GM12878 (cell line): ENCODE results near the gene TAAR8. TPM values are rescaled to one million over a fixed set of nuclear protein-coding genes. Genes with fewer than 3 reads are reported as not detected.
"Not testable (repeated sequence)": the region's sequence is repeated elsewhere in the genome, so short reads cannot be mapped to it uniquely, and the experiment has no call there.

ENCODE experiments used
- ATAC-seq: fragments of 200-7000 bp; cut with Tn5 transposase; 3 replicates; pipeline ENCODE4 v1.9.1; 2020; ENCODE audit warnings: mild to moderate bottlenecking, moderate library complexity
- BruUV-seq: library from RNA; stranded (reverse); fragments of 400-500 nt; replicated peaks from 2 replicates; lab custom pipeline; 2021; lab: Mats Ljungman, UMichigan
- CTCF ChIA-PET: fragments of 300-600 bp; sonication (Branson Sonifier 250); formaldehyde crosslinking; extraction: SDS; loops from one replicate; lab custom pipeline; 2021; ENCODE audit warnings: inconsistent platforms; lab: Yijun Ruan, JAX
- POLR2A ChIA-PET: fragments of 350-600 bp; formaldehyde crosslinking; extraction: SDS; loops from one replicate; lab custom pipeline; 2021; ENCODE audit warnings: inconsistent platforms; lab: Charles Lee
- RAD21 ChIA-PET: fragments of 300-600 bp; sonication (Branson Sonifier 250); formaldehyde crosslinking; loops from one replicate; lab custom pipeline; 2023; ENCODE audit warnings: antibody characterized with exemption; ENCODE audit not compliant: unreplicated experiment; lab: Charles Lee
- SMC1A ChIA-PET: fragments of 300-600 bp; sonication (Branson Sonifier 250); formaldehyde crosslinking; loops from one replicate; lab custom pipeline; 2023; ENCODE audit not compliant: unreplicated experiment, uncharacterized antibody; lab: Charles Lee
- DNase-seq: peaks from one replicate; pipeline ENCODE4 v3.0.0-alpha.2; 2011; ENCODE audit warnings: low read depth, low spot score
- FAIRE-seq: peaks from 3 replicates; lab custom pipeline; 2011; peaks lifted over from hg19 to GRCh38; lab: Jason Lieb, UNC
- H2AFZ ChIP-seq: 2 replicates; pipeline ENCODE4 v1.6.0; 2011; ENCODE audit warnings: low read depth, low read length, control low read depth; ENCODE audit not compliant: control insufficient read depth
- H3K27ac ChIP-seq: 2 replicates; pipeline ENCODE4 v1.5.1; 2011; ENCODE audit warnings: control low read depth; ENCODE audit not compliant: control insufficient read depth, insufficient read depth
- H3K27me3 ChIP-seq, 2 experiments: replicated peaks in 1 of 2; 2 replicates each; pipeline versions ENCODE4 v1.6.0 to v1.6.1; 2011; ENCODE audit warnings: low read length in 1 of 2; ENCODE audit not compliant: control insufficient read depth in 2 of 2, insufficient read depth in 2 of 2
- H3K36me3 ChIP-seq, 2 experiments: 2 replicates each; pipeline ENCODE4 v1.5.1; 2011; ENCODE audit warnings: low read length in 1 of 2; ENCODE audit not compliant: control insufficient read depth in 2 of 2, insufficient read depth in 2 of 2
- H3K4me1 ChIP-seq: 2 replicates; pipeline ENCODE4 v1.6.1; 2011; ENCODE audit warnings: mild to moderate bottlenecking, low read length, moderate library complexity, mixed read lengths; ENCODE audit not compliant: control insufficient read depth, insufficient read depth
- H3K4me2 ChIP-seq: 2 replicates; pipeline ENCODE4 v1.6.0; 2011; ENCODE audit warnings: control low read depth; ENCODE audit not compliant: control insufficient read depth, insufficient read depth
- H3K4me3 ChIP-seq: fragments of 200-600 bp; sonication (generic); 2 replicates; pipeline ENCODE4 v1.5.1; 2016
- H3K79me2 ChIP-seq: 2 replicates; pipeline ENCODE4 v1.6.0; 2011; ENCODE audit warnings: low read length; ENCODE audit not compliant: control insufficient read depth, insufficient read depth
- H3K9ac ChIP-seq: 2 replicates; pipeline ENCODE4 v1.8.0; 2011; ENCODE audit warnings: low read length, control low read depth, mixed read lengths; ENCODE audit not compliant: control insufficient read depth, insufficient read depth
- H3K9me3 ChIP-seq: replicated peaks from 3 replicates; pipeline ENCODE4 v1.5.1; 2011; ENCODE audit warnings: mild to moderate bottlenecking, low read length; ENCODE audit not compliant: control insufficient read depth, insufficient read depth
- H4K20me1 ChIP-seq: 2 replicates; pipeline ENCODE4 v1.6.0; 2011; ENCODE audit not compliant: control insufficient read depth, insufficient read depth
- CTCF ChIP-seq, 3 experiments: IDR thresholded peaks in 2 of 3; conservative IDR thresholded peaks in 1 of 3; 2 replicates each; pipeline ENCODE4 v1.5.1; 2011; ENCODE audit warnings: low read depth in 3 of 3, low read length in 3 of 3, mild to moderate bottlenecking in 3 of 3, control low read depth in 2 of 3, moderate library complexity in 2 of 3, inconsistent platforms in 1 of 3, mixed read lengths in 1 of 3; ENCODE audit not compliant: control insufficient read depth in 2 of 3, insufficient read depth in 1 of 3; ENCODE audit errors: extremely low read depth in 1 of 3
- ELK1 ChIP-seq: IDR thresholded peaks from 2 replicates; pipeline ENCODE4 v1.6.1; 2012; ENCODE audit warnings: low read depth, low read length, improper control_type of control experiment
- RUNX3 ChIP-seq: IDR thresholded peaks from 2 replicates; pipeline ENCODE4 v1.6.1; 2012; ENCODE audit warnings: low read length, inconsistent platforms
- SMC3 ChIP-seq: IDR thresholded peaks from 2 replicates; pipeline ENCODE4 v1.6.1; 2011; ENCODE audit warnings: low read length, improper control_type of control experiment, borderline replicate concordance
- WGBS: methylation state at CpG from one replicate; pipeline ENCODE4 v1.1.6; 2016; ENCODE audit warnings: low lambda C conversion rate; ENCODE audit not compliant: insufficient replicate concordance, insufficient coverage; ENCODE audit errors: missing lambda C conversion rate; 5-methylcytosine and 5-hydroxymethylcytosine counted together
- in situ Hi-C: fragments of 300-500 bp; cut with MboI; formaldehyde crosslinking; loops from 9 replicates; pipeline ENCODE4 v1.14.3; 2018; ENCODE audit warnings: mixed read lengths
- intact Hi-C: fragments of 100-400 bp; cut with micrococcal nuclease; formaldehyde crosslinking; loops from one replicate; pipeline ENCODE4 v1.14.2; 2022; ENCODE audit not compliant: unreplicated experiment
- polyA plus RNA-seq, 11 experiments: library from polyadenylated mRNA; depleted of rRNA in 4 of 11; unstranded in 6 of 11; stranded (reverse) in 5 of 11; fragments of >200 nt; fragmentation: Nextera tagmentation in 4 of 11; fragmentation: Illumina TruSeq in 1 of 11; extraction: Ambion mirVana in 4 of 11; extraction: Trizol in 1 of 11; gene quantifications; 1 replicate in 1 of 11; 2 replicates in 10 of 11; pipeline versions ENCODE4 v1.2.1 to v1.2.3, GENCODE V29; 2011 to 2016; ENCODE audit warnings: inconsistent platforms in 2 of 11, missing spikeins in 2 of 11, low read depth in 1 of 11
- total RNA-seq, 4 experiments: library from RNA; depleted of rRNA in 3 of 4; stranded (reverse); fragments of >200 nt in 3 of 4; fragmentation: Illumina TruSeq in 1 of 4; extraction: Trizol in 1 of 4; gene quantifications; 2 replicates each; pipeline versions ENCODE4 v1.2.1 to v1.2.3, GENCODE V29; 2013 to 2021
- TF ChIP-seq, protein P1 (sequence below): fragments of 450-650 bp; IDR thresholded peaks from 2 replicates; pipeline ENCODE4 v1.6.1; 2017; ENCODE audit warnings: mild to moderate bottlenecking, moderate library complexity

The TAAR8 gene
- total and polyA plus RNA-seq, 10 of the 15 experiments (the other 5 are each of a cell fraction or from before 2014, with no cell fraction given) = not detected

GRCh38 chr6:132530293-132530974 lies 22.0 kb upstream of the TAAR8 start (continued):
- TF ChIP-seq ELK1 (no peak), CTCF (IDR thresholded peaks at IDR 0.05 in 2 of 3, conservative IDR thresholded peaks at IDR 0.05 in 1 of 3; ENCODE audit: control insufficient read depth in 2 of 3, extremely low read depth in 1 of 3, insufficient read depth in 1 of 3, low read depth in 3 of 3, low read length in 3 of 3) (peak; percentile 57 to 74 (median 60); a peak in 5 of 6 replicates), SMC3 (peak; percentile 53; the same call in 1 of the 2 replicates), RUNX3 (no peak)
- TF ChIP-seq, protein P1, sequence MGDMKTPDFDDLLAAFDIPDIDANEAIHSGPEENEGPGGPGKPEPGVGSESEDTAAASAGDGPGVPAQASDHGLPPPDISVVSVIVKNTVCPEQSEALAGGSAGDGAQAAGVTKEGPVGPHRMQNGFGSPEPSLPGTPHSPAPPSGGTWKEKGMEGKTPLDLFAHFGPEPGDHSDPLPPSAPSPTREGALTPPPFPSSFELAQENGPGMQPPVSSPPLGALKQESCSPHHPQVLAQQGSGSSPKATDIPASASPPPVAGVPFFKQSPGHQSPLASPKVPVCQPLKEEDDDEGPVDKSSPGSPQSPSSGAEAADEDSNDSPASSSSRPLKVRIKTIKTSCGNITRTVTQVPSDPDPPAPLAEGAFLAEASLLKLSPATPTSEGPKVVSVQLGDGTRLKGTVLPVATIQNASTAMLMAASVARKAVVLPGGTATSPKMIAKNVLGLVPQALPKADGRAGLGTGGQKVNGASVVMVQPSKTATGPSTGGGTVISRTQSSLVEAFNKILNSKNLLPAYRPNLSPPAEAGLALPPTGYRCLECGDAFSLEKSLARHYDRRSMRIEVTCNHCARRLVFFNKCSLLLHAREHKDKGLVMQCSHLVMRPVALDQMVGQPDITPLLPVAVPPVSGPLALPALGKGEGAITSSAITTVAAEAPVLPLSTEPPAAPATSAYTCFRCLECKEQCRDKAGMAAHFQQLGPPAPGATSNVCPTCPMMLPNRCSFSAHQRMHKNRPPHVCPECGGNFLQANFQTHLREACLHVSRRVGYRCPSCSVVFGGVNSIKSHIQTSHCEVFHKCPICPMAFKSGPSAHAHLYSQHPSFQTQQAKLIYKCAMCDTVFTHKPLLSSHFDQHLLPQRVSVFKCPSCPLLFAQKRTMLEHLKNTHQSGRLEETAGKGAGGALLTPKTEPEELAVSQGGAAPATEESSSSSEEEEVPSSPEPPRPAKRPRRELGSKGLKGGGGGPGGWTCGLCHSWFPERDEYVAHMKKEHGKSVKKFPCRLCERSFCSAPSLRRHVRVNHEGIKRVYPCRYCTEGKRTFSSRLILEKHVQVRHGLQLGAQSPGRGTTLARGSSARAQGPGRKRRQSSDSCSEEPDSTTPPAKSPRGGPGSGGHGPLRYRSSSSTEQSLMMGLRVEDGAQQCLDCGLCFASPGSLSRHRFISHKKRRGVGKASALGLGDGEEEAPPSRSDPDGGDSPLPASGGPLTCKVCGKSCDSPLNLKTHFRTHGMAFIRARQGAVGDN = no peak

DNA sequence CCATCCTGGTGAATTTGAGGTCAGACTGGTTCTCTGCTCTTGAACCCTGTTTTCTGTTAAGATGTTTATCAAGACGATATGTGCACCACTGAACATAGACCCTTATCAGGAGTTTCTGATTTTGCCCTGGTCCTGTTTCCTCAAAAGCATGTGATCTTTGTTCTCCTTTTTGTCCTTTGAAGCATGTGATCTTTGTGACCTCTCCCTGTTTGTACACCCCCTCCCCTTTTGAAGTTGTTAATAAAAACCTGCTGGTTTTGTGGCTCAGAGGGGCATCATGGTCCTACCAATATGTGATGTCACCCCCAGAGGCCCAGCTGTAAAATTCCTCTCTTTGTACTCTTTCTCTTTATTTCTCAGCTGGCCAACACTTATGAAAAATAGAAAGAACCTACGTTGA lies 17.9 kb upstream of the TAAR8 start:
- CTCF ChIA-PET = interaction anchor here (1.4 to 2.1 kb wide), 2 partner anchors 254 to 264 kb away, joined by 3 to 7 read pairs; partner anchors contain the start of gene SLC18B1
- H3K4me1 ChIP-seq, H3K36me3 ChIP-seq, in situ Hi-C loops, H3K79me2 ChIP-seq, DNase-seq, ATAC-seq, BruUV-seq, POLR2A ChIA-PET, H3K27me3 ChIP-seq, H3K9me3 ChIP-seq, H3K4me3 ChIP-seq, H2AFZ ChIP-seq, FAIRE-seq, H3K27ac ChIP-seq, H3K4me2 ChIP-seq, RAD21 ChIA-PET, H3K9ac ChIP-seq, SMC1A ChIA-PET, H4K20me1 ChIP-seq: not testable (repeated sequence)
- intact Hi-C loops = loop anchor here (5.0 to 10.0 kb wide), 2 partner anchors 232 to 260 kb away; partner anchors contain the start of gene SLC18B1
- WGBS = 30% methylated on average over 2 of the region's 2 CpGs
